GM21381 (cell line): ENCODE results near the gene GEMIN4.
"Not testable (repeated sequence)": the region's sequence is repeated elsewhere in the genome, so short reads cannot be mapped to it uniquely, and the experiment has no call there.

Experiments
- ATAC-seq: cut with Tn5 transposase; IDR thresholded peaks from one replicate; pipeline ENCODE4 v1.9.1; 2021; ENCODE audit warnings: mild to moderate bottlenecking, moderate library complexity; ENCODE audit not compliant: unreplicated experiment

GEMIN4 gene

DNA sequence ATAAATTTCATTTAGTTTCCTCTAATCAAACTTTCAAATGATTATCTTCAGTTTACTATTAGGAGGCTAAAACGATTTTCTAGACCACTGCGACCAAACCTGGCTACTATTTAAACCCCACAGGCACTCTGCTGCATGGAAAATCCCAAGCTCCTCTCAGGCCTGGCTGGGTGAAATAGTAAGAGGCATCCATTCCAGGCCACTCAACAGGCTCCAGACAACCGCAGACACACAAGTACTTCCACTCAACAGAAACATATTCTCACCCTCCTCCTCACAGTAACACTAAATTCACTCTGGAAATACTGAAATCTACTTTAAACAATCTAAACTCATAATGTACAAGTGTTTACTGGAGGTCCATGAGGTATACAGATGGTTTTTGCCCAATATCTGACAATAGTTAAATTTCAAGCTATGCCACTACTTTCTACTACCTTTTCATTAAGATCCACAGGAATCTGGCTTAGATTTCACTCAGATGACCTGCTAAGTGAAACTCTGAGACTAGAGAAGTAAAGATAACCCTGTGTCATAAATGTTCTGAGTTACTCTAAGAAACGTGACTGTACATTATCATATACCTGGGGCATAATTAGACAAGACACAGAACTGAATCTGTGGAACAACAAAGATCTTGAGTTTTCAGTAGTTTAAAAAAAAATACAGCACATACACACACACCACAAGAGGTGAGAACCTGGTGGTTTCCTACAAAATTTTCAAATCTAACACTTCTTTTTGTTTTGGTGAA is 47.8 kb downstream of the GEMIN4 start:
- ATAC-seq: no peak

DNA sequence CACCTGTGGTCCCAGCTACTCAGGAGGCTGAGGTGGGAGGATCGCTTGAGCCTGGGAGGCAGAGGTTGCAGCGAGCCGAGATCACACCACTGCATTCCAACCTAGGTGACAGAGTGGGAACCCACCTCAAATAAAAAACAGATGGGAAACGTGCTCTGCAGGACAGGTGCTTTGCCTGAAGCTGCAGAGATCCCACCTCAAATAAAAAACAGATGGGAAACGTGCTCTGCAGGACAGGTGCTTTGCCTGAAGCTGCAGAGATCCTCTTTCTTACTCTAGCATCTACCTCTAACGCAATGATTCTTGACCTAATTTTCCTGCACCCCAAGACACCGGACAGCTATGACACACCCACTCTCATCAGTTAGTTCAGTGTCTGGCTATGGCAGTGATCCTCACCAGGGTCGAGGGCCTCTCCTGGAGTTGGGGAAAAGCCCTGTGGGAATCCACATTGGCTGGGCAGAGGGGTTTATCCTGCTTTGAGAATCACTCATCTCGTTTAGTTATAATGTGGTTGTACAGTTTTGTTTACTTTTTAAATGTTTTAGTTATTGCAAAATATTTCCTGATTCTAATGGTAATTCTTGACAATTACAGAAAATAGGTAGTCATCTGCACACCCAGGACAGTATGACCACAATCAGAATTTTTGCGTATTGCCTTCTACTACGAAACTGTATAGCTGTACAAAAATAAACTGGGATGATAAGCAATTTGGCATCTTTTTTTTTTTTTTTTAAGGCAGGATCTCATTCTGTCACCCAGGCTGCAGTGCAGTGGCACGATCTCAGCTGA is 48.8 kb downstream of the GEMIN4 start:
- no peak for ATAC-seq

DNA sequence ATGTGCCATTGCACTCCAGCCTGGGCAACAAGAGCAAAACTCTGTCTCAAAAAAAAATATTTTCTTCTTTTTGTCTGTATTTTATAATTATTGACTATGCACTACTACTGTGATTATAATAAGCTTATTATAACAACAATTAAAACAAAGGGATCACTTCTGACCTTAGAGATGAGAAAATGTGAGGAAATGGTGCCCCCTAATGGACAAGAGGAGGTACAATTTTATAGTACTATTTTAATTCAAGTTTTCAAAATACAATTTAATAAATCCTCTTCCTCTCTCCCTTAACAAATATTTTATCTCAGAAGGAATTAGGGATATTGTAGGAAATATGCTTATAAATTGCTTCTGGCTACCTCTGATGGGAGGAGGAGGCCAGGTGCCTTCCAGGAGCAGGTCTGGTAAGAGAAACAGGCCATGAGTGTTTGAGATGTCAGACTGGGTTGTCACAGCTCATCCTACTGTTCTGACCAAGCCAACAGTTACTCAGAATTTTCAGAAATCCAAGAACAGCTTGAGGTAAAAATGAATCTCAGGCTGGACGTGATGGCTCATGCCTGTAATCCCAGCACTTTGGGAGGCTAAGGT is 51.5 kb downstream of the GEMIN4 start:
- no peak for ATAC-seq

DNA sequence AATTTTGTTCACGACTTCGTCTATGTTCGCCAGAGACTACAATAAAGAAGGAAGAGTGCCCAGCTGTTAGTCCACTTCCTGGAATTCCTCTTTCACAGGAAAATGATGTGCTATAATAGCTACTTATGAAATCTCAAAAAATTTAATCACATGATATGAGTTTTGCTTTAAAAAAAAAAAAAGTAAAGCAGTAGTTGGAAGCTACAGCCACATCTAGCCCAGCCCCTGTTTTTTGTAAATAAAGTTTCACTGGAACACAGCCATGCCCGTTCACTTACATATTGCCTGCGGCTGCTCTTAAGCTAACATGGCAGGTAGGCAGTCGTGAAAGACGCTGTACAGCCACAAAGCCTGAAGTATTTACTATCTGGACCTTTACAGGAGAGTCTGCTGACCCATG is 52.7 kb downstream of the GEMIN4 start:
- no peak for ATAC-seq

DNA sequence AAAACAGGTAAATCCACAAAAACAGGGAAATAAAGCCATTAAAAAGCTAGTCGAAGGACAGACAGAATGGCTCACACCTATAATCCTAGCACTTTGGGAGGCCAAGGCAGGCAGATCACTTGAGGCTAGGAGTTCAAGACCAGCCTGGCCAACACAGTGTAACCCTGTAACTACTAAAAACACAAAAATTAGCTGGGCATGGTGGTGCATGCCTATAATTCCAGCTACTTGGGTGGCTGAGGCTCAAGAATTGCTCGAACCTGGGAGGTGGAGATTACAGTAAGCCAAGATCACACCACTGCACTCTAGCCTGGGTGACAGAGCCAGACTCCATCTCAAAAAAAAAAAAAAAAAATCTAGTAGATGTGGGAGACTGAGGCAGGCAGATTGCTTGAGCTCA is 54.0 kb downstream of the GEMIN4 start:
- ATAC-seq: not testable (repeated sequence)

DNA sequence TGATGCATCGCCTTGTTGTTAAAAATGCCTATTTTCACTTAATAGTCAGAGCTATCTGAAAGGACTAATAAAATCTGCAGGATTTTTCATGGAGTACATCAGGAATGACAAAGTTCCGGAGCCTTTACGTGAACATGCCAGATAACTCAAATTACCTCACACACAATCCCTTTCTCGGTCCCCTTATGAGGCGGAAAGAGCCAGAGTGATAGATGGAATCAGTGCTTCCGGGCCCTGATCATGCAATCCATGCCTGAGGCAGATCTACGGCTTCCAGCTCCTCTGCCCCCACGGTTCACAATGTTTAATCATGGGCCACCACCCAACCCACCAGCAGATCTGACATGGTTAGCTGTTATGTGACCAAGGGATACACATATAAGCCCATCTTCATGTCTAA is 54.4 kb downstream of the GEMIN4 start:
- ATAC-seq: no peak

DNA sequence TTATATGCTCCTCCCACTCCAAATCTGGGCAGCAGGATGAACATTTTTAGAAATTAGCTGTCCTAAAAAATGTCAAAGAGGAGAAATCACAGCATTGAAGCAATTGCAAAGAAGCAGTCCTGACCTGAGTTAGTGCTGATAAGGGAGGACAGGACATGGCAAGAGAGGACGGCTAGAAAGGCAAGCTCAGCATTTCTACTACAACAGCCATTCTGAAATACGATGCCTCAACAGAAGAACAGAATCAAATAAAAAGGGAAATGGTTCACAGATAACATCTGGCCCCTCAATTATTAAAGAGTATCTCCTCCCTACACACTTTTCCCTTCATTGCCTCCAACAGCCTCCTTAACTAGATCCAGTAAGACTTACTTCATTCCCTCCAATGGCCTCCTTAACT is 55.7 kb downstream of the GEMIN4 start:
- no peak for ATAC-seq
